ENCODE results near the gene NXN. TPM values are rescaled to one million over a fixed set of nuclear protein-coding genes. Genes with fewer than 3 reads are reported as not detected.
"Not testable (repeated sequence)": the region's sequence is repeated elsewhere in the genome, so short reads cannot be mapped to it uniquely, and the experiment has no call there.

The NXN gene
- polyA plus RNA-seq, 1 donor from 2014 or later, result 14.8 TPM

GRCh38 chr17:807523-808294 lies 171.9 kb downstream of the NXN start:
- TF ChIP-seq REST (IDR thresholded peaks at IDR 0.05; ENCODE audit: borderline replicate concordance) (no peak), EP300 (conservative IDR thresholded peaks at IDR 0.05; ENCODE audit: poor library complexity, severe bottlenecking) (no peak), RAD21 (conservative IDR thresholded peaks at IDR 0.05) (no peak)
- no peak overlapping the region for H3K27ac ChIP-seq (ENCODE audit: low read length)
- no peaks in the 10 kb centered on the region for H3K36me3 ChIP-seq (ENCODE audit: insufficient read depth, low read length)

GRCh38 chr17:806781-807522 lies 172.6 kb downstream of the NXN start:
- Histone ChIP-seq H3K79me2 (replicated peaks; ENCODE audit: insufficient read depth, low read length) (no peaks in the 10 kb centered on the region), H3K9me2 (ENCODE audit: insufficient read depth, low read length) (no peaks in the 10 kb centered on the region), H3K9me3 (ENCODE audit: low read length) (no peaks in the 10 kb centered on the region), H3K9ac (ENCODE audit: low read length) (no peak overlapping the region), H3K36me3 (ENCODE audit: insufficient read depth, low read length) (no peaks in the 10 kb centered on the region), H3K27ac (ENCODE audit: low read length) (no peak overlapping the region), H3F3A (ENCODE audit: insufficient read depth, low read length, poor library complexity, severe bottlenecking) (no peaks in the 10 kb centered on the region), H2AFZ (ENCODE audit: low read depth, low read length) (no peak overlapping the region), H3K4me3 (ENCODE audit: low read length) (no peak overlapping the region), H4K20me1 (ENCODE audit: insufficient read depth) (no peaks in the 10 kb centered on the region), H3K27me3 (ENCODE audit: insufficient read depth, low read depth, low read length) (no peaks in the 10 kb centered on the region), H3K4me2 (ENCODE audit: low read length) (no peak overlapping the region)
- TF ChIP-seq MXI1 (conservative IDR thresholded peaks at IDR 0.05; ENCODE audit: poor library complexity, severe bottlenecking), result no peak
- TF ChIP-seq POLR2AphosphoS5 (IDR thresholded peaks at IDR 0.05), result no peak

More at GRCh38 chr17:807523-808294, 171.9 kb downstream of the NXN start:
- Histone ChIP-seq H3F3A (ENCODE audit: insufficient read depth, low read length, poor library complexity, severe bottlenecking) (no peaks in the 10 kb centered on the region), H3K9me2 (ENCODE audit: insufficient read depth, low read length) (no peaks in the 10 kb centered on the region), H3K27me3 (ENCODE audit: insufficient read depth, low read depth, low read length) (no peaks in the 10 kb centered on the region), H3K79me2 (replicated peaks; ENCODE audit: insufficient read depth, low read length) (no peaks in the 10 kb centered on the region), H4K20me1 (ENCODE audit: insufficient read depth) (no peaks in the 10 kb centered on the region), H3K4me2 (ENCODE audit: low read length) (no peak overlapping the region), H2AFZ (ENCODE audit: low read depth, low read length) (no peak overlapping the region), H3K4me3 (ENCODE audit: low read length) (no peak overlapping the region), H3K9ac (ENCODE audit: low read length) (no peak overlapping the region), H3K9me3 (ENCODE audit: low read length) (no peaks in the 10 kb centered on the region)

GRCh38 chr17:806346-806745 lies 173.2 kb downstream of the NXN start:
- H3K4me2 ChIP-seq (ENCODE audit: low read length), result no peak overlapping the region
- TF ChIP-seq TAF1 (IDR thresholded peaks at IDR 0.05; ENCODE audit: low read depth) (no peak), SMC3 (conservative IDR thresholded peaks at IDR 0.05; ENCODE audit: poor library complexity) (no peak), MXI1 (conservative IDR thresholded peaks at IDR 0.05; ENCODE audit: poor library complexity, severe bottlenecking) (no peak), POLR2AphosphoS5 (IDR thresholded peaks at IDR 0.05) (no peak)

GRCh38 chr17:805886-806285 lies 173.7 kb downstream of the NXN start:
- not testable (repeated sequence) for H3K27me3 ChIP-seq (ENCODE audit: insufficient read depth, low read depth, low read length); H3K36me3 ChIP-seq (ENCODE audit: insufficient read depth, low read length); H3K4me2 ChIP-seq (ENCODE audit: low read length); H2AFZ ChIP-seq (ENCODE audit: low read depth, low read length); H3K79me2 ChIP-seq (replicated peaks; ENCODE audit: insufficient read depth, low read length); H3K27ac ChIP-seq (ENCODE audit: low read length); H3K9me3 ChIP-seq (ENCODE audit: low read length); H3K4me3 ChIP-seq (ENCODE audit: low read length); H3K9ac ChIP-seq (ENCODE audit: low read length); H3F3A ChIP-seq (ENCODE audit: insufficient read depth, low read length, poor library complexity, severe bottlenecking); H3K9me2 ChIP-seq (ENCODE audit: insufficient read depth, low read length); H4K20me1 ChIP-seq (ENCODE audit: insufficient read depth)

More at GRCh38 chr17:806346-806745, 173.2 kb downstream of the NXN start:
- no peaks in the 10 kb centered on the region for H3K27me3 ChIP-seq (ENCODE audit: insufficient read depth, low read depth, low read length)
- H3K9ac ChIP-seq (ENCODE audit: low read length), result no peak overlapping the region
- no peak overlapping the region for H3K4me3 ChIP-seq (ENCODE audit: low read length)
- H3K9me3 ChIP-seq (ENCODE audit: low read length), result no peaks in the 10 kb centered on the region
- no peak overlapping the region for H3K27ac ChIP-seq (ENCODE audit: low read length)
- no peaks in the 10 kb centered on the region for H3F3A ChIP-seq (ENCODE audit: insufficient read depth, low read length, poor library complexity, severe bottlenecking)
- no peaks in the 10 kb centered on the region for H3K79me2 ChIP-seq (replicated peaks; ENCODE audit: insufficient read depth, low read length)
- H3K36me3 ChIP-seq (ENCODE audit: insufficient read depth, low read length), result no peaks in the 10 kb centered on the region
- H2AFZ ChIP-seq (ENCODE audit: low read depth, low read length), result no peak overlapping the region
- H4K20me1 ChIP-seq (ENCODE audit: insufficient read depth), result no peaks in the 10 kb centered on the region
- H3K9me2 ChIP-seq (ENCODE audit: insufficient read depth, low read length), result no peaks in the 10 kb centered on the region
